HepG2 (cell line): ENCODE results near the gene SAA2. TPM values are rescaled to one million over a fixed set of nuclear protein-coding genes. Genes with fewer than 3 reads are reported as not detected.

Experiments
- HNF4A ChIP-seq: sonication (generic); formaldehyde crosslinking; IDR thresholded peaks from 2 replicates; pipeline ENCODE4 v1.4.0; 2020; ENCODE audit warnings: missing genetic modification reagents
- MIER3 ChIP-seq: IDR thresholded peaks from 2 replicates; pipeline ENCODE4 v1.6.1; 2016; ENCODE audit warnings: missing compliant biosample characterization, borderline replicate concordance
- NCOA2 ChIP-seq: sonication (generic); formaldehyde crosslinking; IDR thresholded peaks from 2 replicates; pipeline ENCODE4 v1.8.0; 2022; ENCODE audit warnings: inconsistent platforms
- NR2F6 ChIP-seq, 2 experiments: IDR thresholded peaks; 2 replicates each; pipeline ENCODE4 v1.6.1; 2016; ENCODE audit warnings: antibody characterized with exemption in 1 of 2, mild to moderate bottlenecking in 1 of 2
- PPARG ChIP-seq: conservative IDR thresholded peaks from 2 replicates; pipeline ENCODE4 v1.6.1; 2016; ENCODE audit warnings: missing biosample characterization, missing genetic modification reagents
- SCMH1 ChIP-seq: sonication (generic); formaldehyde crosslinking; IDR thresholded peaks from 2 replicates; pipeline ENCODE4 v1.9.0; 2021; ENCODE audit warnings: missing genetic modification reagents, mild to moderate bottlenecking, borderline replicate concordance
- SKI ChIP-seq: fragments of 450-650 bp; IDR thresholded peaks from one replicate; pipeline ENCODE4 v1.6.1; 2018; ENCODE audit warnings: mild to moderate bottlenecking; ENCODE audit not compliant: partially characterized antibody
- ZNF225 ChIP-seq: sonication (generic); formaldehyde crosslinking; IDR thresholded peaks from 2 replicates; pipeline ENCODE4 v1.4.0; 2020; ENCODE audit warnings: mild to moderate bottlenecking, missing genetic modification reagents
- ZNF256 ChIP-seq: sonication (generic); formaldehyde crosslinking; conservative IDR thresholded peaks from 2 replicates; pipeline ENCODE4 v1.4.0; 2020; ENCODE audit warnings: missing genetic modification reagents
- ZNF282 ChIP-seq: fragments of 450-650 bp; IDR thresholded peaks from 2 replicates; pipeline ENCODE4 v1.6.1; 2018; ENCODE audit not compliant: partially characterized antibody
- ZNF317 ChIP-seq: sonication (generic); formaldehyde crosslinking; IDR thresholded peaks from 2 replicates; pipeline ENCODE4 v1.5.0; 2020; ENCODE audit warnings: mild to moderate bottlenecking, missing genetic modification reagents
- ZNF329 ChIP-seq: sonication (generic); formaldehyde crosslinking; IDR thresholded peaks from 2 replicates; pipeline ENCODE4 v1.9.0; 2021; ENCODE audit warnings: low read depth, mild to moderate bottlenecking, missing genetic modification reagents
- ZNF567 ChIP-seq: sonication (generic); formaldehyde crosslinking; IDR thresholded peaks from 2 replicates; pipeline ENCODE4 v1.8.1; 2023; ENCODE audit warnings: mild to moderate bottlenecking, missing genetic modification reagents, borderline replicate concordance
- ZNF670 ChIP-seq: sonication (generic); formaldehyde crosslinking; IDR thresholded peaks from 2 replicates; pipeline ENCODE4 v1.8.0; 2022; ENCODE audit warnings: mild to moderate bottlenecking, missing genetic modification reagents, borderline replicate concordance
- ZSCAN12 ChIP-seq: sonication (generic); formaldehyde crosslinking; IDR thresholded peaks from 2 replicates; pipeline ENCODE4 v1.9.0; 2021; ENCODE audit warnings: mild to moderate bottlenecking, missing genetic modification reagents
- ZZZ3 ChIP-seq: sonication (generic); formaldehyde crosslinking; IDR thresholded peaks from 2 replicates; pipeline ENCODE4 v1.4.0; 2020; ENCODE audit warnings: missing genetic modification reagents, mild to moderate bottlenecking, borderline replicate concordance
- polyA plus RNA-seq, 8 experiments: library from polyadenylated mRNA; depleted of rRNA in 3 of 8; stranded (reverse) in 7 of 8; unstranded in 1 of 8; fragments of >200 nt; fragmentation: Illumina TruSeq in 4 of 8; extraction: Trizol in 4 of 8; gene quantifications; 2 replicates each; pipeline versions ENCODE4 v1.2.1 to v1.2.3, GENCODE V29; 2011 to 2016; ENCODE audit warnings: low read depth in 4 of 8, missing spikeins in 1 of 8, mixed read lengths in 1 of 8; ENCODE audit not compliant: insufficient read depth in 1 of 8
- total RNA-seq, 5 experiments: library from RNA; depleted of rRNA; stranded (reverse); fragments of >200 nt; fragmentation: Illumina TruSeq; extraction: Trizol; gene quantifications; 2 replicates each; pipeline ENCODE4 v1.2.3, GENCODE V29; 2016; ENCODE audit warnings: low read depth in 1 of 5
- TF ChIP-seq, protein P1 (sequence below): sonication (generic); formaldehyde crosslinking; IDR thresholded peaks from 2 replicates; pipeline ENCODE4 v1.8.0; 2022; ENCODE audit warnings: missing genetic modification reagents, mild to moderate bottlenecking, moderate library complexity, borderline replicate concordance
- TF ChIP-seq, protein P2 (sequence below): sonication (generic); formaldehyde crosslinking; conservative IDR thresholded peaks from 2 replicates; pipeline ENCODE4 v1.8.0; 2022; ENCODE audit warnings: low read depth, missing genetic modification reagents
- TF ChIP-seq, protein P3 (sequence below): sonication (generic); formaldehyde crosslinking; IDR thresholded peaks from 2 replicates; pipeline ENCODE4 v1.4.0; 2020; ENCODE audit warnings: missing genetic modification reagents, borderline replicate concordance
- TF ChIP-seq, protein P4 (sequence below): sonication (generic); formaldehyde crosslinking; IDR thresholded peaks from 2 replicates; pipeline ENCODE4 v1.5.1; 2020; ENCODE audit warnings: missing genetic modification reagents, mild to moderate bottlenecking, borderline replicate concordance
- TF ChIP-seq, protein P5 (sequence below): sonication (generic); formaldehyde crosslinking; IDR thresholded peaks from 2 replicates; pipeline ENCODE4 v1.5.0; 2020; ENCODE audit warnings: missing genetic modification reagents

The SAA2 gene
- total and polyA plus RNA-seq, 2 of the 13 experiments (the other 11 are each of a cell fraction or from before 2014, with no cell fraction given) = 0.27 TPM; not detected in 1

DNA sequence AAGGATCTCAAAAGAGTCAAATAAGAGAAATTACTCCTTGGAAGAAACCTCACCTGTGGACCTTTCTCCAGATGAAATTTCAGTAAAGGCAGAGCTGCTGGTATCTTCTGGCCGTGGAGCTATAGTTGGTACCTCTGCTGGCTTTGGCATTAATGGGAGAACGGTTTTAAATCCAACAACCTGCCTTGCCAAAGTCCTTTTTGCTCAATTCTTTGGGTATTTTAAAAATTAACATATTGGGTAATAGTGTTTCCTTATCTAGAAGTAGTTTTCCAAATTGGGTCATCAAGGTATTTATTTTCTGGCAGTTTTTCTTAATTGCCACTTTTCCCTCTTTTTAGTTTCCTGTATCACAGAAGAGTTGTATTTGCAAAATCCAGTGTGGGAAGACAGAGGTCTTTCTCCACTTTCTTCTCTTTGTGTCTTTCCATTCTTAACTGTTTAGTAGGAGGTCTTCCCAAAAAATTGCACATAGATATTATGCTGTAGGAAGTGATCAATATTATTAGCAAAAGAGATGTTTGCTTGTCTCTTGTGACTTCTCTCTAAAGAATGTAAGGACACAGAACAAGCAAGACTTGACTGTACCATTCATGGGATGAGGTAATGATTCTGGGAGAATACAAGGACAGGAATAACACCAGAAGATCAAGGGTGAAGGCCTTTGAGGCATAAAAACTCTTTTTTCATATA is 11.7 kb downstream of the SAA2 start, which contains the start of gene SAA4 (continued):
- TF ChIP-seq, protein P1, sequence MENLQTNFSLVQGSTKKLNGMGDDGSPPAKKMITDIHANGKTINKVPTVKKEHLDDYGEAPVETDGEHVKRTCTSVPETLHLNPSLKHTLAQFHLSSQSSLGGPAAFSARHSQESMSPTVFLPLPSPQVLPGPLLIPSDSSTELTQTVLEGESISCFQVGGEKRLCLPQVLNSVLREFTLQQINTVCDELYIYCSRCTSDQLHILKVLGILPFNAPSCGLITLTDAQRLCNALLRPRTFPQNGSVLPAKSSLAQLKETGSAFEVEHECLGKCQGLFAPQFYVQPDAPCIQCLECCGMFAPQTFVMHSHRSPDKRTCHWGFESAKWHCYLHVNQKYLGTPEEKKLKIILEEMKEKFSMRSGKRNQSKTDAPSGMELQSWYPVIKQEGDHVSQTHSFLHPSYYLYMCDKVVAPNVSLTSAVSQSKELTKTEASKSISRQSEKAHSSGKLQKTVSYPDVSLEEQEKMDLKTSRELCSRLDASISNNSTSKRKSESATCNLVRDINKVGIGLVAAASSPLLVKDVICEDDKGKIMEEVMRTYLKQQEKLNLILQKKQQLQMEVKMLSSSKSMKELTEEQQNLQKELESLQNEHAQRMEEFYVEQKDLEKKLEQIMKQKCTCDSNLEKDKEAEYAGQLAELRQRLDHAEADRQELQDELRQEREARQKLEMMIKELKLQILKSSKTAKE (CRISPR knock-in tag) = no peak
- TF ChIP-seq ZZZ3 = no peak
- no peak for TF ChIP-seq ZNF567 (CRISPR knock-in tag)
- TF ChIP-seq, protein P2, sequence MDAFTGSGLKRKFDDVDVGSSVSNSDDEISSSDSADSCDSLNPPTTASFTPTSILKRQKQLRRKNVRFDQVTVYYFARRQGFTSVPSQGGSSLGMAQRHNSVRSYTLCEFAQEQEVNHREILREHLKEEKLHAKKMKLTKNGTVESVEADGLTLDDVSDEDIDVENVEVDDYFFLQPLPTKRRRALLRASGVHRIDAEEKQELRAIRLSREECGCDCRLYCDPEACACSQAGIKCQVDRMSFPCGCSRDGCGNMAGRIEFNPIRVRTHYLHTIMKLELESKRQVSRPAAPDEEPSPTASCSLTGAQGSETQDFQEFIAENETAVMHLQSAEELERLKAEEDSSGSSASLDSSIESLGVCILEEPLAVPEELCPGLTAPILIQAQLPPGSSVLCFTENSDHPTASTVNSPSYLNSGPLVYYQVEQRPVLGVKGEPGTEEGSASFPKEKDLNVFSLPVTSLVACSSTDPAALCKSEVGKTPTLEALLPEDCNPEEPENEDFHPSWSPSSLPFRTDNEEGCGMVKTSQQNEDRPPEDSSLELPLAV (CRISPR knock-in tag) = no peak
- TF ChIP-seq, protein P3, sequence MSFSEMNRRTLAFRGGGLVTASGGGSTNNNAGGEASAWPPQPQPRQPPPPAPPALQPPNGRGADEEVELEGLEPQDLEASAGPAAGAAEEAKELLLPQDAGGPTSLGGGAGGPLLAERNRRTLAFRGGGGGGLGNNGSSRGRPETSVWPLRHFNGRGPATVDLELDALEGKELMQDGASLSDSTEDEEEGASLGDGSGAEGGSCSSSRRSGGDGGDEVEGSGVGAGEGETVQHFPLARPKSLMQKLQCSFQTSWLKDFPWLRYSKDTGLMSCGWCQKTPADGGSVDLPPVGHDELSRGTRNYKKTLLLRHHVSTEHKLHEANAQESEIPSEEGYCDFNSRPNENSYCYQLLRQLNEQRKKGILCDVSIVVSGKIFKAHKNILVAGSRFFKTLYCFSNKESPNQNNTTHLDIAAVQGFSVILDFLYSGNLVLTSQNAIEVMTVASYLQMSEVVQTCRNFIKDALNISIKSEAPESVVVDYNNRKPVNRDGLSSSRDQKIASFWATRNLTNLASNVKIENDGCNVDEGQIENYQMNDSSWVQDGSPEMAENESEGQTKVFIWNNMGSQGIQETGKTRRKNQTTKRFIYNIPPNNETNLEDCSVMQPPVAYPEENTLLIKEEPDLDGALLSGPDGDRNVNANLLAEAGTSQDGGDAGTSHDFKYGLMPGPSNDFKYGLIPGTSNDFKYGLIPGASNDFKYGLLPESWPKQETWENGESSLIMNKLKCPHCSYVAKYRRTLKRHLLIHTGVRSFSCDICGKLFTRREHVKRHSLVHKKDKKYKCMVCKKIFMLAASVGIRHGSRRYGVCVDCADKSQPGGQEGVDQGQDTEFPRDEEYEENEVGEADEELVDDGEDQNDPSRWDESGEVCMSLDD (CRISPR knock-in tag) = no peak
- no peak for TF ChIP-seq SCMH1
- TF ChIP-seq ZNF670 = peak; percentile 38; the same call in 1 of the 2 replicates
- TF ChIP-seq HNF4A (CRISPR knock-in tag) = peak; percentile 53
- 0 out of 2 replicates have a peak, but pooled peaks have one; percentile 60 for TF ChIP-seq MIER3 (CRISPR knock-in tag)
- TF ChIP-seq, protein P4, sequence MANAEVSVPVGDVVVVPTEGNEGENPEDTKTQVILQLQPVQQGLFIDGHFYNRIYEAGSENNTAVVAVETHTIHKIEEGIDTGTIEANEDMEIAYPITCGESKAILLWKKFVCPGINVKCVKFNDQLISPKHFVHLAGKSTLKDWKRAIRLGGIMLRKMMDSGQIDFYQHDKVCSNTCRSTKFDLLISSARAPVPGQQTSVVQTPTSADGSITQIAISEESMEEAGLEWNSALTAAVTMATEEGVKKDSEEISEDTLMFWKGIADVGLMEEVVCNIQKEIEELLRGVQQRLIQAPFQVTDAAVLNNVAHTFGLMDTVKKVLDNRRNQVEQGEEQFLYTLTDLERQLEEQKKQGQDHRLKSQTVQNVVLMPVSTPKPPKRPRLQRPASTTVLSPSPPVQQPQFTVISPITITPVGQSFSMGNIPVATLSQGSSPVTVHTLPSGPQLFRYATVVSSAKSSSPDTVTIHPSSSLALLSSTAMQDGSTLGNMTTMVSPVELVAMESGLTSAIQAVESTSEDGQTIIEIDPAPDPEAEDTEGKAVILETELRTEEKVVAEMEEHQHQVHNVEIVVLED (CRISPR knock-in tag) = peak; percentile 14; the same call in 1 of the 2 replicates
- TF ChIP-seq ZSCAN12 (CRISPR knock-in tag) = no peak
- no peak for TF ChIP-seq ZNF282
- TF ChIP-seq SKI = no peak
- TF ChIP-seq NR2F6 (IDR thresholded peaks at IDR 0.05) = peak; percentile 59
- TF ChIP-seq NR2F6 (CRISPR knock-in tag; IDR thresholded peaks at IDR 0.05) = peak; percentile 65
- TF ChIP-seq PPARG (CRISPR knock-in tag) = peak; percentile 64
- TF ChIP-seq NCOA2 (CRISPR knock-in tag) = peak; percentile 89
- TF ChIP-seq ZNF329 (CRISPR knock-in tag) = no peak
- TF ChIP-seq ZNF317 (CRISPR knock-in tag) = no peak
- no peak for TF ChIP-seq ZNF225
- TF ChIP-seq, protein P5, sequence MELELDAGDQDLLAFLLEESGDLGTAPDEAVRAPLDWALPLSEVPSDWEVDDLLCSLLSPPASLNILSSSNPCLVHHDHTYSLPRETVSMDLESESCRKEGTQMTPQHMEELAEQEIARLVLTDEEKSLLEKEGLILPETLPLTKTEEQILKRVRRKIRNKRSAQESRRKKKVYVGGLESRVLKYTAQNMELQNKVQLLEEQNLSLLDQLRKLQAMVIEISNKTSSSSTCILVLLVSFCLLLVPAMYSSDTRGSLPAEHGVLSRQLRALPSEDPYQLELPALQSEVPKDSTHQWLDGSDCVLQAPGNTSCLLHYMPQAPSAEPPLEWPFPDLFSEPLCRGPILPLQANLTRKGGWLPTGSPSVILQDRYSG = no peak
- no peak for TF ChIP-seq ZNF256
